Brain microvascular endothelial cell (primary cell): ENCODE results near the gene PIK3R6.

Experiments used
- DNase-seq: peaks from one replicate; pipeline ENCODE4 v3.0.0-alpha.2; 2020
- H3K27ac ChIP-seq: fragments of 250-450 bp; sonication (Bioruptor Pico); 2 replicates; pipeline ENCODE4 v1.5.1; 2020; ENCODE audit warnings: mild to moderate bottlenecking, moderate library complexity
- H3K27me3 ChIP-seq: fragments of 250-450 bp; sonication (Bioruptor Pico); replicated peaks from 2 replicates; pipeline ENCODE4 v1.5.1; 2020; ENCODE audit warnings: mild to moderate bottlenecking
- H3K36me3 ChIP-seq: fragments of 250-450 bp; sonication (Bioruptor Pico); replicated peaks from 2 replicates; pipeline ENCODE4 v1.5.1; 2020; ENCODE audit warnings: mild to moderate bottlenecking
- H3K4me3 ChIP-seq: 2 replicates; pipeline ENCODE4 v1.5.1; 2011; ENCODE audit warnings: low read depth, mild to moderate bottlenecking, control low read depth, low read length, moderate library complexity
- CTCF ChIP-seq: IDR thresholded peaks from 2 replicates; pipeline ENCODE4 v1.5.1; 2011; ENCODE audit warnings: low read depth, mild to moderate bottlenecking, moderate library complexity, low read length, control low read depth, inconsistent platforms; ENCODE audit errors: missing control alignments
- in situ Hi-C: cut with HindIII; loops from 2 replicates; pipeline ENCODE4 v1.10.0; 2017; ENCODE audit warnings: low sequenced_read_pairs, low pct_ligation_motif_present

Gene PIK3R6

GRCh38 chr17:8847891-8848290 lies 19.6 kb downstream of the PIK3R6 start:
- Histone ChIP-seq H3K36me3 (no peaks in the 10 kb centered on the region), H3K27ac (no peak overlapping the region), H3K4me3 (no peak overlapping the region), H3K27me3 (no peaks in the 10 kb centered on the region)
- DNase-seq, result no peak
- no peak for TF ChIP-seq CTCF
- in situ Hi-C loops, result no loop called here

GRCh38 chr17:8846768-8847211 lies 20.7 kb downstream of the PIK3R6 start:
- in situ Hi-C loops, result no loop called here
- no peak overlapping the region for H3K4me3 ChIP-seq
- TF ChIP-seq CTCF, result no peak
- no peaks in the 10 kb centered on the region for H3K27me3 ChIP-seq
- H3K27ac ChIP-seq, result no peak overlapping the region
- DNase-seq, result peak; percentile 64
- H3K36me3 ChIP-seq, result no peaks in the 10 kb centered on the region

GRCh38 chr17:8844229-8845218 lies 22.9 kb downstream of the PIK3R6 start:
- Histone ChIP-seq H3K27ac (no peak overlapping the region), H3K27me3 (no peaks in the 10 kb centered on the region), H3K4me3 (no peak overlapping the region), H3K36me3 (no peaks in the 10 kb centered on the region)
- no peak for TF ChIP-seq CTCF
- no peak for DNase-seq
- in situ Hi-C loops, result no loop called here

- no peak for TF ChIP-seq CTCF
- no peak overlapping the region for H3K27ac ChIP-seq
Observed at GRCh38 chr17:8843344-8843743, 24.1 kb downstream of the PIK3R6 start.

GRCh38 chr17:8841844-8842243 lies 25.6 kb downstream of the PIK3R6 start:
- TF ChIP-seq CTCF, result no peak
- Histone ChIP-seq H3K27ac (no peak overlapping the region), H3K4me3 (no peak overlapping the region), H3K27me3 (no peaks in the 10 kb centered on the region), H3K36me3 (no peaks in the 10 kb centered on the region)
- DNase-seq, result no peak
- in situ Hi-C loops, result no loop called here

More at GRCh38 chr17:8843344-8843743, 24.1 kb downstream of the PIK3R6 start:
- Histone ChIP-seq H3K4me3 (no peak overlapping the region), H3K27me3 (no peaks in the 10 kb centered on the region), H3K36me3 (no peaks in the 10 kb centered on the region)
- no peak for DNase-seq
- in situ Hi-C loops, result no loop called here
